WTC11 (cell line): ENCODE results near the gene STK17A. TPM values are rescaled to one million over a fixed set of nuclear protein-coding genes. Genes with fewer than 3 reads are reported as not detected.
A peak's percentile ranks its signal among the peaks of the same experiment; 100 is the strongest.

Source experiments
- ATAC-seq: fragments of 200-7000 bp; cut with Tn5 transposase; 2 replicates; pipeline ENCODE4 v1.10.0; 2021; ENCODE audit warnings: mild to moderate bottlenecking, moderate library complexity
- CTCF ChIA-PET: fragments of 300-600 bp; sonication (Branson Sonifier 250); formaldehyde crosslinking; loops from one replicate; lab custom pipeline; 2021; ENCODE audit warnings: antibody characterized with exemption; lab: Charles Lee
- POLR2A ChIA-PET: fragments of 350-600 bp; sonication (Branson Sonifier 250); formaldehyde crosslinking; loops from one replicate; lab custom pipeline; 2021; ENCODE audit warnings: antibody characterized with exemption; lab: Charles Lee
- DNase-seq: peaks from one replicate; pipeline ENCODE4 v3.0.0; 2021; ENCODE audit warnings: low spot score
- H3K27ac Mint-ChIP-seq: 2 replicates; pipeline ENCODE4 v1.8.0; 2021; ENCODE audit warnings: mixed read lengths
- H3K27me3 Mint-ChIP-seq: 2 replicates; pipeline ENCODE4 v1.8.0; 2021; ENCODE audit warnings: low read depth, mild to moderate bottlenecking, moderate library complexity, mixed read lengths
- H3K36me3 Mint-ChIP-seq: 2 replicates; pipeline ENCODE4 v1.8.0; 2021; ENCODE audit warnings: mixed read lengths
- H3K4me1 Mint-ChIP-seq: 2 replicates; pipeline ENCODE4 v1.8.0; 2022; ENCODE audit warnings: mixed read lengths
- H3K4me3 Mint-ChIP-seq: 2 replicates; pipeline ENCODE4 v1.8.0; 2021; ENCODE audit warnings: mild to moderate bottlenecking, moderate library complexity, mixed read lengths
- H3K9me3 Mint-ChIP-seq: 2 replicates; pipeline ENCODE4 v1.8.0; 2021; ENCODE audit warnings: mixed read lengths
- EMX1 ChIP-seq: fragments of 250-450 bp; sonication (Bioruptor Pico); IDR thresholded peaks from 2 replicates; pipeline ENCODE4 v1.8.0; 2021; ENCODE audit warnings: mild to moderate bottlenecking
- ETV6 ChIP-seq: sonication (generic); formaldehyde crosslinking; IDR thresholded peaks from 2 replicates; pipeline ENCODE4 v1.8.1; 2022; ENCODE audit warnings: mild to moderate bottlenecking, missing genetic modification reagents
- GTF2I ChIP-seq: fragments of 250-450 bp; sonication (Bioruptor Pico); conservative IDR thresholded peaks from 2 replicates; pipeline ENCODE4 v1.4.0; 2021; ENCODE audit warnings: mild to moderate bottlenecking
- ZNF263 ChIP-seq: sonication (generic); formaldehyde crosslinking; IDR thresholded peaks from 2 replicates; pipeline ENCODE4 v1.8.1; 2022; ENCODE audit warnings: low read depth, mild to moderate bottlenecking, moderate library complexity, missing genetic modification reagents
- ZNF317 ChIP-seq: sonication (generic); formaldehyde crosslinking; IDR thresholded peaks from 2 replicates; pipeline ENCODE4 v1.8.1; 2023; ENCODE audit warnings: low read depth, mild to moderate bottlenecking, moderate library complexity, missing genetic modification reagents, borderline replicate concordance
- total RNA-seq: library from RNA; stranded (reverse); gene quantifications from 3 replicates; pipeline ENCODE4 v1.2.3, GENCODE V29; 2021
- TF ChIP-seq, protein P1 (sequence below): sonication (generic); formaldehyde crosslinking; IDR thresholded peaks from 2 replicates; pipeline ENCODE4 v1.8.1; 2023; ENCODE audit warnings: mild to moderate bottlenecking, missing genetic modification reagents
- TF ChIP-seq, protein P2 (sequence below): sonication (generic); formaldehyde crosslinking; IDR thresholded peaks from 2 replicates; pipeline ENCODE4 v1.8.0; 2022; ENCODE audit warnings: missing genetic modification reagents
- TF ChIP-seq, protein P3 (sequence below): fragments of 250-450 bp; sonication (Bioruptor Pico); IDR thresholded peaks from 2 replicates; pipeline ENCODE4 v1.9.0; 2021; ENCODE audit warnings: moderate library complexity, mild to moderate bottlenecking, inconsistent platforms, borderline replicate concordance
- TF ChIP-seq, protein P4 (sequence below): sonication (generic); formaldehyde crosslinking; IDR thresholded peaks from 2 replicates; pipeline ENCODE4 v1.8.0; 2023; ENCODE audit warnings: mild to moderate bottlenecking, missing genetic modification reagents
- TF ChIP-seq, protein P5 (sequence below): sonication (generic); formaldehyde crosslinking; IDR thresholded peaks from 2 replicates; pipeline ENCODE4 v1.8.1; 2022; ENCODE audit warnings: missing genetic modification reagents, borderline replicate concordance

The STK17A gene
- total RNA-seq, 1 experiment from 2014 or later = 17.6 TPM

DNA sequence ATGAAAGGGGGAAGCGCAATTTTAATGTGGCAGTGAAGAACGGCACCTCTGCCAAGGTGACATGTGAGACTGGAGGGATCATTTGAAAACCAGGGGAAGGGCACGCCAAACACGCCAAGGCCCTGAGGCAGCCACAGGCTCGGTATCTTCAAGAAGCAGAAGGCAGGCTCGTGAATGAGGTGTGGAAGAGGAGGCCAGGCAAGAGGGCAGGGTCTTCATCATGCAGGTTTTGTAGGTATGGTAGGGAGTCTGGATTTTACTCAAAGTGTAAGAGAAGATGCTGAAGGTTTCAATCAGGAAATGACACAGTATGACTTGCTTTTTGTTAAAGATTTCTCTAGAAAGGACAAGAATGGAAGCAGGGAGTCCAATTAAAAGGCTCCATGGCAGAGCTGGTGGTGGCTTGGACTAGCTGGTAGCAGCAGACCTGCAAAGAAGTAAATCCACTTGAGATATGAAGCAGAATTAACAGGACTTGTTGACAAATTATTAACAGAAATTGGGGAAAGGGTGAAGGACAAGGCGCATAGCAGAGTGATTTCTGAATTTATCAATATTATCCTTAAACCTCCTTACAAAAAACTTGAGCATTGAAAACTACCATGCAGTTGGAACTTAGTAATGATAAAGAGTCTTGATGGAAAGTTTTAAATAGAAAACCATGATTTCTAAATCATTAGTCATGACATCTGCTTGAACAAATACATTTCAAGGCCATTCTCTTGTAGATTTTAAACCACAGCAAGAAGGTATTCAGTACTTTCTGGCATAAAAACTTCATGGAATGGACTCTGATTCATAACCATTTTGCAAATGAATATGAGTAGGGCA, 76.0 kb downstream of the STK17A start:
- no peak for DNase-seq
- ChIA-PET CTCF (no interaction called here), POLR2A (no interaction called here)
- Mint-ChIP-seq H3K36me3 (peaks cover 16% of the 10 kb centered on the region), H3K4me3 (0 out of 2 replicates have a peak overlapping the region, but pooled peaks have one; percentile 4), H3K4me1 (peaks cover 48% of the 10 kb centered on the region), H3K27ac (peak overlapping the region; percentile 83), H3K27me3 (no peaks in the 10 kb centered on the region), H3K9me3 (no peaks in the 10 kb centered on the region)
- ATAC-seq = no peak
- TF ChIP-seq, protein P1, sequence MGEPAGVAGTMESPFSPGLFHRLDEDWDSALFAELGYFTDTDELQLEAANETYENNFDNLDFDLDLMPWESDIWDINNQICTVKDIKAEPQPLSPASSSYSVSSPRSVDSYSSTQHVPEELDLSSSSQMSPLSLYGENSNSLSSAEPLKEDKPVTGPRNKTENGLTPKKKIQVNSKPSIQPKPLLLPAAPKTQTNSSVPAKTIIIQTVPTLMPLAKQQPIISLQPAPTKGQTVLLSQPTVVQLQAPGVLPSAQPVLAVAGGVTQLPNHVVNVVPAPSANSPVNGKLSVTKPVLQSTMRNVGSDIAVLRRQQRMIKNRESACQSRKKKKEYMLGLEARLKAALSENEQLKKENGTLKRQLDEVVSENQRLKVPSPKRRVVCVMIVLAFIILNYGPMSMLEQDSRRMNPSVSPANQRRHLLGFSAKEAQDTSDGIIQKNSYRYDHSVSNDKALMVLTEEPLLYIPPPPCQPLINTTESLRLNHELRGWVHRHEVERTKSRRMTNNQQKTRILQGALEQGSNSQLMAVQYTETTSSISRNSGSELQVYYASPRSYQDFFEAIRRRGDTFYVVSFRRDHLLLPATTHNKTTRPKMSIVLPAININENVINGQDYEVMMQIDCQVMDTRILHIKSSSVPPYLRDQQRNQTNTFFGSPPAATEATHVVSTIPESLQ (CRISPR knock-in tag) = no peak
- TF ChIP-seq, protein P2, sequence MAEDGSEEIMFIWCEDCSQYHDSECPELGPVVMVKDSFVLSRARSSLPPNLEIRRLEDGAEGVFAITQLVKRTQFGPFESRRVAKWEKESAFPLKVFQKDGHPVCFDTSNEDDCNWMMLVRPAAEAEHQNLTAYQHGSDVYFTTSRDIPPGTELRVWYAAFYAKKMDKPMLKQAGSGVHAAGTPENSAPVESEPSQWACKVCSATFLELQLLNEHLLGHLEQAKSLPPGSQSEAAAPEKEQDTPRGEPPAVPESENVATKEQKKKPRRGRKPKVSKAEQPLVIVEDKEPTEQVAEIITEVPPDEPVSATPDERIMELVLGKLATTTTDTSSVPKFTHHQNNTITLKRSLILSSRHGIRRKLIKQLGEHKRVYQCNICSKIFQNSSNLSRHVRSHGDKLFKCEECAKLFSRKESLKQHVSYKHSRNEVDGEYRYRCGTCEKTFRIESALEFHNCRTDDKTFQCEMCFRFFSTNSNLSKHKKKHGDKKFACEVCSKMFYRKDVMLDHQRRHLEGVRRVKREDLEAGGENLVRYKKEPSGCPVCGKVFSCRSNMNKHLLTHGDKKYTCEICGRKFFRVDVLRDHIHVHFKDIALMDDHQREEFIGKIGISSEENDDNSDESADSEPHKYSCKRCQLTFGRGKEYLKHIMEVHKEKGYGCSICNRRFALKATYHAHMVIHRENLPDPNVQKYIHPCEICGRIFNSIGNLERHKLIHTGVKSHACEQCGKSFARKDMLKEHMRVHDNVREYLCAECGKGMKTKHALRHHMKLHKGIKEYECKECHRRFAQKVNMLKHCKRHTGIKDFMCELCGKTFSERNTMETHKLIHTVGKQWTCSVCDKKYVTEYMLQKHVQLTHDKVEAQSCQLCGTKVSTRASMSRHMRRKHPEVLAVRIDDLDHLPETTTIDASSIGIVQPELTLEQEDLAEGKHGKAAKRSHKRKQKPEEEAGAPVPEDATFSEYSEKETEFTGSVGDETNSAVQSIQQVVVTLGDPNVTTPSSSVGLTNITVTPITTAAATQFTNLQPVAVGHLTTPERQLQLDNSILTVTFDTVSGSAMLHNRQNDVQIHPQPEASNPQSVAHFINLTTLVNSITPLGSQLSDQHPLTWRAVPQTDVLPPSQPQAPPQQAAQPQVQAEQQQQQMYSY (CRISPR knock-in tag) = peak; percentile 42

DNA sequence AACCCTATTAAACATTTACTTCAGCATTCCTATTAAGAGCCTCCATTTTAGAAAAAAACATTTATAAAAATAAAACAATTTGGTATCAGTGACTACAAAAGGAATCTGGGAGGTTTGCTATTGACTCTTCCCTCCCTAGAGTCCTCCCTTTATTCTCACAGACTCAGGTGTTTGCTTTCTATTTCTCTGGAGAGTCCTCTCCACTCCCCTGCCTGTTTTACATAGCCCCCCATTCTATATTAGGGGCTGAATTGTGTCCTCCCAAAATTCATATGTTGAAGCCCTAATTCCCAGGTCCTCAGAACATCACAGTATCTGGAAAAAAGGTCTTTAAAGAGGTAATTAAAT, 76.6 kb downstream of the STK17A start:
- peak overlapping the region; percentile 69 for H3K27ac Mint-ChIP-seq
- peaks cover 42% of the 10 kb centered on the region for H3K4me1 Mint-ChIP-seq
- TF ChIP-seq, protein P3, sequence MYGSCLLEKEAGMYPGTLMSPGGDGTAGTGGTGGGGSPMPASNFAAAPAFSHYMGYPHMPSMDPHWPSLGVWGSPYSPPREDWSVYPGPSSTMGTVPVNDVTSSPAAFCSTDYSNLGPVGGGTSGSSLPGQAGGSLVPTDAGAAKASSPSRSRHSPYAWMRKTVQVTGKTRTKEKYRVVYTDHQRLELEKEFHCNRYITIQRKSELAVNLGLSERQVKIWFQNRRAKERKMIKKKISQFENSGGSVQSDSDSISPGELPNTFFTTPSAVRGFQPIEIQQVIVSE (CRISPR knock-in tag) = no peak
- TF ChIP-seq, protein P4, sequence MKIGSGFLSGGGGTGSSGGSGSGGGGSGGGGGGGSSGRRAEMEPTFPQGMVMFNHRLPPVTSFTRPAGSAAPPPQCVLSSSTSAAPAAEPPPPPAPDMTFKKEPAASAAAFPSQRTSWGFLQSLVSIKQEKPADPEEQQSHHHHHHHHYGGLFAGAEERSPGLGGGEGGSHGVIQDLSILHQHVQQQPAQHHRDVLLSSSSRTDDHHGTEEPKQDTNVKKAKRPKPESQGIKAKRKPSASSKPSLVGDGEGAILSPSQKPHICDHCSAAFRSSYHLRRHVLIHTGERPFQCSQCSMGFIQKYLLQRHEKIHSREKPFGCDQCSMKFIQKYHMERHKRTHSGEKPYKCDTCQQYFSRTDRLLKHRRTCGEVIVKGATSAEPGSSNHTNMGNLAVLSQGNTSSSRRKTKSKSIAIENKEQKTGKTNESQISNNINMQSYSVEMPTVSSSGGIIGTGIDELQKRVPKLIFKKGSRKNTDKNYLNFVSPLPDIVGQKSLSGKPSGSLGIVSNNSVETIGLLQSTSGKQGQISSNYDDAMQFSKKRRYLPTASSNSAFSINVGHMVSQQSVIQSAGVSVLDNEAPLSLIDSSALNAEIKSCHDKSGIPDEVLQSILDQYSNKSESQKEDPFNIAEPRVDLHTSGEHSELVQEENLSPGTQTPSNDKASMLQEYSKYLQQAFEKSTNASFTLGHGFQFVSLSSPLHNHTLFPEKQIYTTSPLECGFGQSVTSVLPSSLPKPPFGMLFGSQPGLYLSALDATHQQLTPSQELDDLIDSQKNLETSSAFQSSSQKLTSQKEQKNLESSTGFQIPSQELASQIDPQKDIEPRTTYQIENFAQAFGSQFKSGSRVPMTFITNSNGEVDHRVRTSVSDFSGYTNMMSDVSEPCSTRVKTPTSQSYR = no peak
- TF ChIP-seq GTF2I (no peak), ETV6 (CRISPR knock-in tag) (no peak), ZNF263 (CRISPR knock-in tag) (no peak), EMX1 (CRISPR knock-in tag) (no peak), ZNF317 (no peak)
- TF ChIP-seq, protein P5, sequence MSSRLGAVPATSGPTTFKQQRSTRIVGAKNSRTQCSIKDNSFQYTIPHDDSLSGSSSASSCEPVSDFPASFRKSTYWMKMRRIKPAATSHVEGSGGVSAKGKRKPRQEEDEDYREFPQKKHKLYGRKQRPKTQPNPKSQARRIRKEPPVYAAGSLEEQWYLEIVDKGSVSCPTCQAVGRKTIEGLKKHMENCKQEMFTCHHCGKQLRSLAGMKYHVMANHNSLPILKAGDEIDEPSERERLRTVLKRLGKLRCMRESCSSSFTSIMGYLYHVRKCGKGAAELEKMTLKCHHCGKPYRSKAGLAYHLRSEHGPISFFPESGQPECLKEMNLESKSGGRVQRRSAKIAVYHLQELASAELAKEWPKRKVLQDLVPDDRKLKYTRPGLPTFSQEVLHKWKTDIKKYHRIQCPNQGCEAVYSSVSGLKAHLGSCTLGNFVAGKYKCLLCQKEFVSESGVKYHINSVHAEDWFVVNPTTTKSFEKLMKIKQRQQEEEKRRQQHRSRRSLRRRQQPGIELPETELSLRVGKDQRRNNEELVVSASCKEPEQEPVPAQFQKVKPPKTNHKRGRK (CRISPR knock-in tag) = no peak
- CTCF ChIA-PET = interaction anchor here (0.6 to 1.0 kb wide), 3 partner anchors 40 to 77 kb away, joined by 3 to 7 read pairs (median 4); partner anchors contain the start of gene STK17A
- no peaks in the 10 kb centered on the region for H3K27me3 Mint-ChIP-seq
- POLR2A ChIA-PET = no interaction called here
- ATAC-seq (0 out of 2 replicates have a peak, but pooled peaks have one; percentile 25), DNase-seq (no peak)
- peaks cover 16% of the 10 kb centered on the region for H3K36me3 Mint-ChIP-seq
- H3K4me3 Mint-ChIP-seq = no peak overlapping the region
- H3K9me3 Mint-ChIP-seq = no peaks in the 10 kb centered on the region
